Peyer's patch (tissue), 4 donors: ENCODE results near the gene PCSK1N.
"Not testable (repeated sequence)": the region's sequence is repeated elsewhere in the genome, so short reads cannot be mapped to it uniquely, and the experiment has no call there.

Experiments used
- POLR2A ChIP-seq, 2 donors: fragments of 450-650 bp; IDR thresholded peaks; one replicate each; pipeline ENCODE4 v1.5.1; 2017; ENCODE audit warnings: antibody characterized with exemption in 2 of 2, mild to moderate bottlenecking in 2 of 2, moderate library complexity in 2 of 2
- TF ChIP-seq, protein P1 (sequence below), 6 experiments: fragments of 450-650 bp in 4 of 6; fragments of 200-600 bp in 2 of 6; sonication (generic) in 1 of 6; IDR thresholded peaks; one replicate each; pipeline ENCODE4 v1.5.1; 2017 to 2019; ENCODE audit warnings: antibody characterized with exemption in 6 of 6, mild to moderate bottlenecking in 3 of 6, moderate library complexity in 1 of 6

DNA sequence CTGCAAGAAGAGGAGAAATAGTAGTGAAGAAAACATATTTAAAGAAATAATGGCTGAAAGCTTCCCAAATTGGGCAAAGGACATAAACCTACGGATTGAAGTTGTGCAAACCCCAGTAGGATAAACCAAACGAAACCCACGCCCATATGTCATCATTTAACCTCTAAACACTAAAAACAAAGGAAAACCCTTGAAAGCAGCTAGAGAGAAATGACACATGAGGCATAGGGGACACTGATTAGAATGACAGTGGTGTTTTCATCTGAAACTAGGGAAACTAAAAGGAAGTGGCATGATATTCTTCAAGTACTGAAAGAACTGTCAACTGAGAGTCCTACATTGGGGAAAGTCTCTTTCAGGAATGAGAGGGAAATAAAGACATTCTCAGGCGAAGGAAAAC, 41.5 kb upstream of the PCSK1N start:
- not testable (repeated sequence) for TF ChIP-seq POLR2A (IDR thresholded peaks at IDR 0.05)
- TF ChIP-seq, protein P1, sequence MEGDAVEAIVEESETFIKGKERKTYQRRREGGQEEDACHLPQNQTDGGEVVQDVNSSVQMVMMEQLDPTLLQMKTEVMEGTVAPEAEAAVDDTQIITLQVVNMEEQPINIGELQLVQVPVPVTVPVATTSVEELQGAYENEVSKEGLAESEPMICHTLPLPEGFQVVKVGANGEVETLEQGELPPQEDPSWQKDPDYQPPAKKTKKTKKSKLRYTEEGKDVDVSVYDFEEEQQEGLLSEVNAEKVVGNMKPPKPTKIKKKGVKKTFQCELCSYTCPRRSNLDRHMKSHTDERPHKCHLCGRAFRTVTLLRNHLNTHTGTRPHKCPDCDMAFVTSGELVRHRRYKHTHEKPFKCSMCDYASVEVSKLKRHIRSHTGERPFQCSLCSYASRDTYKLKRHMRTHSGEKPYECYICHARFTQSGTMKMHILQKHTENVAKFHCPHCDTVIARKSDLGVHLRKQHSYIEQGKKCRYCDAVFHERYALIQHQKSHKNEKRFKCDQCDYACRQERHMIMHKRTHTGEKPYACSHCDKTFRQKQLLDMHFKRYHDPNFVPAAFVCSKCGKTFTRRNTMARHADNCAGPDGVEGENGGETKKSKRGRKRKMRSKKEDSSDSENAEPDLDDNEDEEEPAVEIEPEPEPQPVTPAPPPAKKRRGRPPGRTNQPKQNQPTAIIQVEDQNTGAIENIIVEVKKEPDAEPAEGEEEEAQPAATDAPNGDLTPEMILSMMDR (IDR thresholded peaks at IDR 0.05): not testable (repeated sequence)
